C4-2B (cell line): ENCODE data around the gene ZNF728.

ENCODE experiments used
- CTCF ChIP-seq: fragments of 450-650 bp; conservative IDR thresholded peaks from 2 replicates; pipeline ENCODE4 v1.5.1; 2017; ENCODE audit warnings: mild to moderate bottlenecking
- ZFX ChIP-seq: fragments of 450-650 bp; IDR thresholded peaks from 2 replicates; pipeline ENCODE4 v1.6.1; 2017

GRCh38 chr19:23033721-23034120 is 30.7 kb upstream of the ZNF728 start:
- TF ChIP-seq CTCF (no peak), ZFX (no peak)
